Subcutaneous abdominal adipose tissue (tissue), 5 donors: Measurements from ENCODE around the gene LRRFIP1.

Experiments used
- H3K27ac ChIP-seq: one replicate; pipeline ENCODE4 v1.7.0; 2013; ENCODE audit warnings: low read depth, mild to moderate bottlenecking, inconsistent platforms, low read length, moderate library complexity
- H3K27me3 ChIP-seq, 5 donors: one replicate each; pipeline ENCODE4 v1.7.0; 2013; ENCODE audit warnings: low read length in 5 of 5, inconsistent platforms in 1 of 5; ENCODE audit not compliant: control insufficient read depth in 5 of 5, insufficient read depth in 4 of 5
- H3K36me3 ChIP-seq, 5 donors: one replicate each; pipeline ENCODE4 v1.7.0; 2013; ENCODE audit warnings: low read length in 5 of 5; ENCODE audit not compliant: control insufficient read depth in 5 of 5, insufficient read depth in 5 of 5
- H3K4me1 ChIP-seq, 5 donors: one replicate each; pipeline ENCODE4 v1.7.0; 2013; ENCODE audit warnings: low read length in 5 of 5, mild to moderate bottlenecking in 3 of 5, moderate library complexity in 1 of 5; ENCODE audit not compliant: control insufficient read depth in 5 of 5, insufficient read depth in 5 of 5
- H3K4me3 ChIP-seq, 5 donors: one replicate each; pipeline ENCODE4 v1.7.0; 2013; ENCODE audit warnings: low read length in 5 of 5, low read depth in 1 of 5
- H3K9ac ChIP-seq, 5 donors: one replicate each; pipeline ENCODE4 v1.7.0; 2013; ENCODE audit warnings: low read length in 5 of 5, mild to moderate bottlenecking in 4 of 5, moderate library complexity in 3 of 5
- H3K9me3 ChIP-seq, 5 donors: one replicate each; pipeline ENCODE4 v1.7.0; 2013; ENCODE audit warnings: low read length in 5 of 5; ENCODE audit not compliant: control insufficient read depth in 5 of 5
- donor health status: healthy.
- donor health status: healthy.
- donor health status: healthy.
- donor health status: healthy.
- donor health status: healthy.

Gene LRRFIP1

GRCh38 chr2:237597196-237598145 lies 29.9 kb upstream of the LRRFIP1 start:
- H3K27me3 ChIP-seq = no peaks in the 10 kb centered on the region
- no peak overlapping the region for H3K9ac ChIP-seq

GRCh38 chr2:237598468-237599208 lies 28.7 kb upstream of the LRRFIP1 start:
- no peak overlapping the region for H3K9ac ChIP-seq

More at GRCh38 chr2:237597196-237598145, 29.9 kb upstream of the LRRFIP1 start:
- Histone ChIP-seq H3K27ac (no peak overlapping the region), H3K9me3 (no peaks in the 10 kb centered on the region), H3K4me1 (peaks cover 0 to 21% (median 15%) of the 10 kb centered on the region in 5 donors), H3K4me3 (no peak overlapping the region), H3K36me3 (no peaks in the 10 kb centered on the region)

GRCh38 chr2:237599465-237600110 lies 27.8 kb upstream of the LRRFIP1 start:
- H3K27me3 ChIP-seq = peaks cover 0 to 4% (median 0%) of the 10 kb centered on the region in 5 donors
- no peaks in the 10 kb centered on the region for H3K9me3 ChIP-seq
- H3K4me3 ChIP-seq = peak overlapping the region; percentile 12 to 69 (median 36)
- H3K4me1 ChIP-seq = peaks cover 0 to 28% (median 25%) of the 10 kb centered on the region in 5 donors
- peak overlapping the region in 3 of 5 donors; percentile 31 to 49 (median 35) for H3K9ac ChIP-seq
- no peaks in the 10 kb centered on the region for H3K36me3 ChIP-seq
- peak overlapping the region; percentile 51 for H3K27ac ChIP-seq

More at GRCh38 chr2:237598468-237599208, 28.7 kb upstream of the LRRFIP1 start:
- Histone ChIP-seq H3K27me3 (peaks cover 0 to 1% (median 0%) of the 10 kb centered on the region in 5 donors), H3K27ac (no peak overlapping the region), H3K4me3 (no peak overlapping the region), H3K4me1 (peaks cover 0 to 28% (median 21%) of the 10 kb centered on the region in 5 donors), H3K36me3 (no peaks in the 10 kb centered on the region), H3K9me3 (no peaks in the 10 kb centered on the region)

- Histone ChIP-seq H3K4me3 (peak overlapping the region; percentile 12 to 69 (median 36)), H3K27me3 (peaks cover 0 to 4% (median 0%) of the 10 kb centered on the region in 5 donors), H3K27ac (peak overlapping the region; percentile 51), H3K9me3 (no peaks in the 10 kb centered on the region), H3K9ac (peak overlapping the region; percentile 12 to 49 (median 35)), H3K36me3 (no peaks in the 10 kb centered on the region), H3K4me1 (peaks cover 0 to 21% (median 20%) of the 10 kb centered on the region in 5 donors)
These were observed 27.1 kb upstream of the LRRFIP1 start for GRCh38 chr2:237600205-237600846.

DNA sequence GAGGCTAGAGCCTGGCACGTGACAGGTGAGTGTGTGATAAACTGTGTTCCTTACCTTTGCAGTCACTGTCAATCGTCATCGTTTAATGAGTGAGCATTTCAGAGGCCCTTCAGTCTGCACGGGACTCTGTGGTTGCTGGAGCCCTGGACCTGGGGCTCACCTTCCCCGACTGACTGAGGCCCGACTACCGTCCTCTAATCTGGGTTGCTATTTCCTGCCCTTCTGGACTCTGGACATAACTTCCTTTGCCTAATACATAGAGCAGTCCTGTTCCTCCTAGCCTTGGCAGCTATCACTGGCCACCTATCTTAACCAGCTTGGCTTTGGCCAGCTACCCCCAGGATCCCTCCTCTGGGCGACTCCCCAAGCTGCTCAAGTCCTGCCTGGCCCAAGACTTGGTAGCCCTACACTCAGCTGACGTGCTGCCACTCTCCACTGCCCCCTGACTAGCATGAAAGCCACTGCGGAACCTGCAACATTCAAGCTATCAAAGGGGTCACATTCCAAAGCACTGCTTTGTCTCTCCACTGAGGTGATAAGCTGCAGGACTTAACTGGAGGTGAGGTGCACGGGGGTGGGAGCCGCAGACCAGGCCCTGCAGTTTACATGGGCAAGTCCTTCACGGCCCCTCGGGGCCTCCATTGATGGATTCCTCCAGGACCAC lies 25.8 kb upstream of the LRRFIP1 start:
- Histone ChIP-seq H3K36me3 (no peaks in the 10 kb centered on the region), H3K27me3 (peaks cover 0 to 4% (median 0%) of the 10 kb centered on the region in 5 donors), H3K9ac (no peak overlapping the region), H3K9me3 (no peaks in the 10 kb centered on the region), H3K27ac (no peak overlapping the region), H3K4me3 (no peak overlapping the region), H3K4me1 (peaks cover 0 to 21% (median 20%) of the 10 kb centered on the region in 5 donors)

DNA sequence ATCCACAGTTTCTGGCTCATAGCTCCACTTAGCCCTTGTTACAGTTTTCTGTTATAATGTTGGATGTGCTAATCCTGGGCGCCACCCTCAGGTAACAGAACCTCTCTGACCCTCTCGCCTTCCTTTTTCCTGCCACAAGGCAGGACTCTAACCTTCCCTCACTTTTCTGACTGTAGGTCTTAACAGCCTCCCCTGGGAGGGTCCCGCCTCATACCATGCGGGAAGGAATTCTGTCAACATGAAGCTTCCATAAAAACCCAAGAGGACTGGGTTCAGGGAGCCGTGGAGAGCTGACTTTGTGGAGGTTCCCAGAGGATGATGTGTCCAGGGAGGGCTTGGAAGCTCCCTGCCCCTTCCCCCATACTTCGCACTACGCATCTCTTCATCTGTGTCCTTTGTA lies 25.0 kb upstream of the LRRFIP1 start:
- Histone ChIP-seq H3K4me3 (no peak overlapping the region), H3K27ac (no peak overlapping the region), H3K9ac (no peak overlapping the region), H3K27me3 (peaks cover 0 to 4% (median 0%) of the 10 kb centered on the region in 5 donors), H3K4me1 (peaks cover 0 to 21% (median 20%) of the 10 kb centered on the region in 5 donors), H3K36me3 (no peaks in the 10 kb centered on the region), H3K9me3 (no peaks in the 10 kb centered on the region)

GRCh38 chr2:237603049-237603717 lies 24.2 kb upstream of the LRRFIP1 start:
- Histone ChIP-seq H3K36me3 (no peaks in the 10 kb centered on the region), H3K27ac (peak overlapping the region; percentile 60), H3K4me1 (peaks cover 0 to 21% (median 20%) of the 10 kb centered on the region in 5 donors), H3K9me3 (no peaks in the 10 kb centered on the region), H3K27me3 (peaks cover 0 to 4% (median 0%) of the 10 kb centered on the region in 5 donors), H3K4me3 (peak overlapping the region in 3 of 5 donors; percentile 6 to 47 (median 36)), H3K9ac (no peak overlapping the region)

GRCh38 chr2:237603718-237604362 lies 23.5 kb upstream of the LRRFIP1 start:
- H3K36me3 ChIP-seq = no peaks in the 10 kb centered on the region
- H3K27ac ChIP-seq = peak overlapping the region; percentile 60
- peaks cover 0 to 21% (median 20%) of the 10 kb centered on the region in 5 donors for H3K4me1 ChIP-seq
- peaks cover 0 to 4% (median 0%) of the 10 kb centered on the region in 5 donors for H3K27me3 ChIP-seq
- no peak overlapping the region for H3K9ac ChIP-seq
- H3K9me3 ChIP-seq = no peaks in the 10 kb centered on the region
- peak overlapping the region in 4 of 5 donors; percentile 6 to 47 (median 22) for H3K4me3 ChIP-seq
